GM06990 (cell line): ENCODE results near the gene CA4.

Experiments
- DNase-seq: peaks from one replicate; pipeline ENCODE4 v3.0.0-alpha.2; 2011; ENCODE audit not compliant: insufficient read length; ENCODE audit errors: extremely low read depth
- H3K27me3 ChIP-seq: replicated peaks from 2 replicates; pipeline ENCODE4 v1.6.0; 2011; ENCODE audit warnings: low read length; ENCODE audit not compliant: control insufficient read depth, insufficient read depth
- H3K36me3 ChIP-seq: 2 replicates; pipeline ENCODE4 v1.5.1; 2011; ENCODE audit warnings: low read length; ENCODE audit not compliant: control insufficient read depth, insufficient read depth
- H3K4me3 ChIP-seq: replicated peaks from 2 replicates; pipeline ENCODE4 v1.5.1; 2011; ENCODE audit warnings: low read depth, mild to moderate bottlenecking, control low read depth, low read length
- TF ChIP-seq, protein P1 (sequence below): IDR thresholded peaks from 2 replicates; pipeline ENCODE4 v1.5.1; 2011; ENCODE audit warnings: low read length, control low read depth, mild to moderate bottlenecking, inconsistent platforms; ENCODE audit not compliant: insufficient read depth, poor library complexity, severe bottlenecking

CA4 gene

DNA sequence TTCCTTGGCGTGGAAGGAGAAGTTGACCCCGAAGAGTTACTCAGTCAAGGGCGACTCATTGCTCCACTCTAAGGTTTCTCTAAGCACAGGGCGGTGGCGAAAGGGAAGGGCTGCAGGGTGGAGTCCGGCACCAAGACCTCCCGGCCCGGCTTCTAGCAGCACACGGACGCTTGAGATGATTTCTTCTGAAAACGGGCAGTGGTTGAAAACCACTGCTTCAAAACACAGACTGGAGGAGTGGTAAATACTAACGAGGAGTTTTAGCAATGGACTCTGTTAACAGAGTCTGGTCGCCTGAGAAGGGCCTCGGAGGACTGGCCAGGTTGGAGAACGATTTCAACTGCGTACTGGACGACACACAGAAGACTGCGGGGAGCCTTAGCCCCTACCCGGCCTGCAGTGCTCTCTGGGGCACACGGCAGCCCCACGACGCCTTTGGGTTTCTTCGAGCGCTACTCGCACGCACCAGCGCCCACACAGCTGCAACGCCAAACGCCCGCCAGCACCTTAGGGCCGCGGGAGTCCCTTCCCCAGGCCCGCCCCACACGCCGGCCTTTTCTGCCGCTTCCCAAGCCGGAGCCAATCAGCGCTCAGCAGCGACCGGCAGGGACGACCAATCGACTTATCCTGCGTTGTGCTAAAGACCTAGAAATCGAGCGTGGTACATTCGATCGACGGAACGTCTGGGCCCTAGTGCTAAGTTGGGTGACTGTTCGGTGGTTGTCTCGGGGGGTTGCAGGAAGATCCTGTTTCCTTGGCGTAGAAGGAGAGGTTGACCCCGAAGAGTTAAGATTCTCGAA lies 14.4 kb upstream of the CA4 start:
- Histone ChIP-seq H3K27me3 (no peaks in the 10 kb centered on the region; the same call in 1 of the 2 replicates), H3K4me3 (peak overlapping the region; percentile 74), H3K36me3 (no peaks in the 10 kb centered on the region)
- peak; percentile 90 for DNase-seq
- TF ChIP-seq, protein P1, sequence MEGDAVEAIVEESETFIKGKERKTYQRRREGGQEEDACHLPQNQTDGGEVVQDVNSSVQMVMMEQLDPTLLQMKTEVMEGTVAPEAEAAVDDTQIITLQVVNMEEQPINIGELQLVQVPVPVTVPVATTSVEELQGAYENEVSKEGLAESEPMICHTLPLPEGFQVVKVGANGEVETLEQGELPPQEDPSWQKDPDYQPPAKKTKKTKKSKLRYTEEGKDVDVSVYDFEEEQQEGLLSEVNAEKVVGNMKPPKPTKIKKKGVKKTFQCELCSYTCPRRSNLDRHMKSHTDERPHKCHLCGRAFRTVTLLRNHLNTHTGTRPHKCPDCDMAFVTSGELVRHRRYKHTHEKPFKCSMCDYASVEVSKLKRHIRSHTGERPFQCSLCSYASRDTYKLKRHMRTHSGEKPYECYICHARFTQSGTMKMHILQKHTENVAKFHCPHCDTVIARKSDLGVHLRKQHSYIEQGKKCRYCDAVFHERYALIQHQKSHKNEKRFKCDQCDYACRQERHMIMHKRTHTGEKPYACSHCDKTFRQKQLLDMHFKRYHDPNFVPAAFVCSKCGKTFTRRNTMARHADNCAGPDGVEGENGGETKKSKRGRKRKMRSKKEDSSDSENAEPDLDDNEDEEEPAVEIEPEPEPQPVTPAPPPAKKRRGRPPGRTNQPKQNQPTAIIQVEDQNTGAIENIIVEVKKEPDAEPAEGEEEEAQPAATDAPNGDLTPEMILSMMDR, result no peak

GRCh38 chr17:60135951-60136666 lies 13.7 kb upstream of the CA4 start:
- TF ChIP-seq, protein P1, result no peak
- H3K4me3 ChIP-seq, result no peak overlapping the region
- H3K36me3 ChIP-seq, result no peaks in the 10 kb centered on the region
- H3K27me3 ChIP-seq, result no peaks in the 10 kb centered on the region; the same call in 1 of the 2 replicates
- no peak for DNase-seq

GRCh38 chr17:60137731-60138130 lies 12.0 kb upstream of the CA4 start:
- no peak overlapping the region for H3K4me3 ChIP-seq
- no peaks in the 10 kb centered on the region; the same call in 1 of the 2 replicates for H3K27me3 ChIP-seq
- H3K36me3 ChIP-seq, result no peaks in the 10 kb centered on the region
- DNase-seq, result no peak
- TF ChIP-seq, protein P1, result no peak

GRCh38 chr17:60138769-60139437 lies 10.9 kb upstream of the CA4 start:
- DNase-seq, result no peak
- H3K27me3 ChIP-seq, result no peaks in the 10 kb centered on the region; the same call in 1 of the 2 replicates
- H3K4me3 ChIP-seq, result no peak overlapping the region
- TF ChIP-seq, protein P1, result no peak
- H3K36me3 ChIP-seq, result no peaks in the 10 kb centered on the region

DNA sequence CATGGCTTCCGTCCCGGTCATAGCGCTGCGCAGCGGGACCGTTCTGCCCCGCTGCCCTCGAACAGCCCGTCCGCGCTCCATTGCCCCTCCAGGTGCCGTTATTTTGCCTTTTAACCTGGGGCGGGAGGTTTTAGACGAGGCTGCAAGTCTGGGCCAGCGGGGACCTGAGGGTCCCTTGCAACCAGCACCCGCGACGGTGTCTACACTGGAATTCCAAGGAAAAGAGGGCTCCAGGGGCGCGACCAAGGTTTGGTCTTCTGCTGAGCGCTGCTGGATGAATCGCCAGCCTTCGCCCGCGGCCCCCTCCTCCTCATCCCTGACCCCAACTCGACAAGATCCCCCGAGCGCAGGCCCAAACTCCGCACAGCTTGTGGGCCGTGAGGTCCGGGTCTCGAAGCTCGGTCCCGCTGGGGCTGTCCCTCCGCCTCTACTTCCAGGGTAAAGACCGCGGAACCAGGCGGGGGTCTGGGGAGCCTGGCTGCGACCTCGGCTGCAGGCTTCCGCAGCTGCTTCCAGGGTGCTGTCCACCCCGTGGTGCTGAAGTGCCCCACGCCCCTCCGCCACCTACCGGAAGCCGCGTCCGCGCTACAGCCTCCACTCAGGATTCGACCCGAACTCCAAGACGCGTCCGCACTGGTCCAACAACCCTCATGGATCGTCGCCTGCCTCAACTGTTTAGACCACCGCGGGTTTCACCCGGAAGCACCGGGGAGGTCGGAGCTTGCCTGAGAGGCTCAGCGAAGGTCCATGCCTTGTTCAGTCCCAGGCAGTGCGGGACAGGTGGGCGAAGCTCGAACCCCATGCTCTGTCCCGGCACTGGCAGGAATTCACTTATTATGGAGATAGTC lies 10.1 kb upstream of the CA4 start:
- H3K4me3 ChIP-seq, result no peak overlapping the region
- TF ChIP-seq, protein P1, result peak; percentile 51
- H3K36me3 ChIP-seq, result no peaks in the 10 kb centered on the region
- DNase-seq, result peak; percentile 46
- H3K27me3 ChIP-seq, result no peaks in the 10 kb centered on the region; the same call in 1 of the 2 replicates
